ENCODE measurements around the gene STXBP6. TPM values are rescaled to one million over a fixed set of nuclear protein-coding genes. Genes with fewer than 3 reads are reported as not detected.
A peak's percentile ranks its signal among the peaks of the same experiment; 100 is the strongest.
"Not testable (repeated sequence)": the region's sequence is repeated elsewhere in the genome, so short reads cannot be mapped to it uniquely, and the experiment has no call there.

STXBP6 gene
- total RNA-seq, 4 donors from 2014 or later: 2.6 to 5.5 (median 4.4) TPM

GRCh38 chr14:24965578-24965933, 84.4 kb downstream of the STXBP6 start:
- no peaks in the 10 kb centered on the region for H3K27me3 ChIP-seq
- ATAC-seq: no peak
- no peak for TF ChIP-seq POLR2A (IDR thresholded peaks at IDR 0.05)
- TF ChIP-seq, protein P1, sequence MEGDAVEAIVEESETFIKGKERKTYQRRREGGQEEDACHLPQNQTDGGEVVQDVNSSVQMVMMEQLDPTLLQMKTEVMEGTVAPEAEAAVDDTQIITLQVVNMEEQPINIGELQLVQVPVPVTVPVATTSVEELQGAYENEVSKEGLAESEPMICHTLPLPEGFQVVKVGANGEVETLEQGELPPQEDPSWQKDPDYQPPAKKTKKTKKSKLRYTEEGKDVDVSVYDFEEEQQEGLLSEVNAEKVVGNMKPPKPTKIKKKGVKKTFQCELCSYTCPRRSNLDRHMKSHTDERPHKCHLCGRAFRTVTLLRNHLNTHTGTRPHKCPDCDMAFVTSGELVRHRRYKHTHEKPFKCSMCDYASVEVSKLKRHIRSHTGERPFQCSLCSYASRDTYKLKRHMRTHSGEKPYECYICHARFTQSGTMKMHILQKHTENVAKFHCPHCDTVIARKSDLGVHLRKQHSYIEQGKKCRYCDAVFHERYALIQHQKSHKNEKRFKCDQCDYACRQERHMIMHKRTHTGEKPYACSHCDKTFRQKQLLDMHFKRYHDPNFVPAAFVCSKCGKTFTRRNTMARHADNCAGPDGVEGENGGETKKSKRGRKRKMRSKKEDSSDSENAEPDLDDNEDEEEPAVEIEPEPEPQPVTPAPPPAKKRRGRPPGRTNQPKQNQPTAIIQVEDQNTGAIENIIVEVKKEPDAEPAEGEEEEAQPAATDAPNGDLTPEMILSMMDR (IDR thresholded peaks at IDR 0.05 in 4 of 5, conservative IDR thresholded peaks at IDR 0.05 in 1 of 5): no peak
- in situ Hi-C loops (cut with MboI; ENCODE audit: low sequenced_read_pairs in 4 of 4) (no loop called here), intact Hi-C loops (cut with DNase I; ENCODE audit: low total_unique reads) (loop anchor here (5.0 kb wide), 1 partner anchor 82 kb away; no protein-coding TSS in a partner anchor)
- H3K4me1 ChIP-seq: peaks cover 6 to 26% of the 10 kb centered on the region in 2 donors
- no peaks in the 10 kb centered on the region for H3K36me3 ChIP-seq
- H3K27ac ChIP-seq: peak overlapping the region; percentile 38 to 66 (median 58)
- no peak overlapping the region for H3K4me3 ChIP-seq
- DNase-seq: no peak
- no peaks in the 10 kb centered on the region for H3K9me3 ChIP-seq

GRCh38 chr14:24964591-24964990, 85.4 kb downstream of the STXBP6 start:
- no peak overlapping the region for H3K4me3 ChIP-seq
- peak overlapping the region in 1 of 4 donors; percentile 35 for H3K27ac ChIP-seq
- no peaks in the 10 kb centered on the region for H3K27me3 ChIP-seq
- H3K36me3 ChIP-seq: no peaks in the 10 kb centered on the region
- H3K9me3 ChIP-seq: no peaks in the 10 kb centered on the region
- H3K4me1 ChIP-seq: peaks cover 7 to 34% of the 10 kb centered on the region in 2 donors
- in situ Hi-C loops (cut with MboI; ENCODE audit: low sequenced_read_pairs in 4 of 4) (no loop called here), intact Hi-C loops (cut with DNase I; ENCODE audit: low total_unique reads) (no loop called here)
- TF ChIP-seq, protein P1 (IDR thresholded peaks at IDR 0.05 in 4 of 5, conservative IDR thresholded peaks at IDR 0.05 in 1 of 5): no peak
- no peak for TF ChIP-seq POLR2A (IDR thresholded peaks at IDR 0.05)
- DNase-seq: no peak
- ATAC-seq: no peak

- Histone ChIP-seq H3K4me3 (no peak overlapping the region), H3K27me3 (no peaks in the 10 kb centered on the region), H3K9me3 (no peaks in the 10 kb centered on the region), H3K36me3 (no peaks in the 10 kb centered on the region), H3K4me1 (peaks cover 12 to 39% of the 10 kb centered on the region in 2 donors), H3K27ac (peak overlapping the region in 1 of 4 donors; percentile 35)
- in situ Hi-C loops (cut with MboI; ENCODE audit: low sequenced_read_pairs in 4 of 4): no loop called here
- ATAC-seq (no peak), DNase-seq (no peak)
- intact Hi-C loops (cut with DNase I; ENCODE audit: low total_unique reads): no loop called here
- TF ChIP-seq POLR2A (IDR thresholded peaks at IDR 0.05): no peak
- TF ChIP-seq, protein P1 (IDR thresholded peaks at IDR 0.05 in 4 of 5, conservative IDR thresholded peaks at IDR 0.05 in 1 of 5): no peak
Observed at GRCh38 chr14:24964048-24964447, 85.9 kb downstream of the STXBP6 start.

DNA sequence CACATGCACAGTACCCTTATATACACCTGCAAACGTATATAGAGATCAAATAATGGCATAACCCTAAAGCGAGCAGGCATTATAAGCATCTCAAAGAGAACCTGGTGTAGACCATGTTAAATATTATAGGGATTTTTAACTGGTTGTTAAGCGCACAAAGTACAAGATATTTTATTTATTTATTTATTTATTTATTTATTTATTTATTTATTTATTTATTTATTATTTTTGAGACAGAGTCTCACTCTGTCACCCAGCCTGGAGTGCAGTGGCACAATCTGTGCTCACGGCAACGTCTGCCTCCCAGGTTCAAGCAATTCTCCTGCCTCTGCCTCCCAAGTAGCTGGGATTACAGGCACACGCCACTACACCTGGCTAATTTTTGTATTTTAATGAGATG, 87.8 kb downstream of the STXBP6 start:
- H3K4me1 ChIP-seq: peaks cover 14 to 49% of the 10 kb centered on the region in 2 donors
- H3K9me3 ChIP-seq; H3K4me3 ChIP-seq; ATAC-seq; H3K27ac ChIP-seq; DNase-seq; intact Hi-C loops (cut with DNase I; ENCODE audit: low total_unique reads); H3K27me3 ChIP-seq; in situ Hi-C loops (cut with MboI; ENCODE audit: low sequenced_read_pairs in 4 of 4); H3K36me3 ChIP-seq: not testable (repeated sequence)

GRCh38 chr14:24960816-24961215, 89.1 kb downstream of the STXBP6 start:
- H3K36me3 ChIP-seq: no peaks in the 10 kb centered on the region
- no peak for TF ChIP-seq POLR2A (IDR thresholded peaks at IDR 0.05)
- TF ChIP-seq, protein P1 (IDR thresholded peaks at IDR 0.05 in 4 of 5, conservative IDR thresholded peaks at IDR 0.05 in 1 of 5): no peak
- ATAC-seq (no peak), DNase-seq (no peak)
- intact Hi-C loops (cut with DNase I; ENCODE audit: low total_unique reads) (no loop called here), in situ Hi-C loops (cut with MboI; ENCODE audit: low sequenced_read_pairs in 4 of 4) (no loop called here)
- H3K4me1 ChIP-seq: peaks cover 9 to 38% of the 10 kb centered on the region in 2 donors
- peak overlapping the region; percentile 2 to 61 (median 28) for H3K27ac ChIP-seq
- H3K4me3 ChIP-seq: no peak overlapping the region
- no peaks in the 10 kb centered on the region for H3K9me3 ChIP-seq
- no peaks in the 10 kb centered on the region for H3K27me3 ChIP-seq
